ENCODE results near the gene MAPKAPK5.

DNA sequence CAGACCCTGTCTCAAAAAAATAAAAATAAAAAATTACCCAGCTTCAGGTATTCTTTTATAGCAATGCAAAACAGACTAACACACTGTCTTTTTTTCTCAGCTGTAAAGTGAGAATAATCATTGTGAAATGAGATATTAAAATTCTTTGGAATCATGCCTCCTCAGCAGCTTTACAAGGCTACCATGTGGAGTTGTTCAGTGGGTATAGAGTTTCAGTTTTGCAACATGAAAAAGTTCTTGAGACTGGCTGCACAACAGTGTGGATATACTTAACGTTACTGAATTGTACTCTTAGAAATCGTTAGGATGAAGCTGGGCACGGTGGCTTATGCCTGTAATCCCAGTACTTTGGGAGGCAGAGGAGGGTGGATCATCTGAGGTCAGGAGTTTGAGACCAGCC lies 15.7 kb upstream of the MAPKAPK5 start:
- TF ChIP-seq, protein P1, sequence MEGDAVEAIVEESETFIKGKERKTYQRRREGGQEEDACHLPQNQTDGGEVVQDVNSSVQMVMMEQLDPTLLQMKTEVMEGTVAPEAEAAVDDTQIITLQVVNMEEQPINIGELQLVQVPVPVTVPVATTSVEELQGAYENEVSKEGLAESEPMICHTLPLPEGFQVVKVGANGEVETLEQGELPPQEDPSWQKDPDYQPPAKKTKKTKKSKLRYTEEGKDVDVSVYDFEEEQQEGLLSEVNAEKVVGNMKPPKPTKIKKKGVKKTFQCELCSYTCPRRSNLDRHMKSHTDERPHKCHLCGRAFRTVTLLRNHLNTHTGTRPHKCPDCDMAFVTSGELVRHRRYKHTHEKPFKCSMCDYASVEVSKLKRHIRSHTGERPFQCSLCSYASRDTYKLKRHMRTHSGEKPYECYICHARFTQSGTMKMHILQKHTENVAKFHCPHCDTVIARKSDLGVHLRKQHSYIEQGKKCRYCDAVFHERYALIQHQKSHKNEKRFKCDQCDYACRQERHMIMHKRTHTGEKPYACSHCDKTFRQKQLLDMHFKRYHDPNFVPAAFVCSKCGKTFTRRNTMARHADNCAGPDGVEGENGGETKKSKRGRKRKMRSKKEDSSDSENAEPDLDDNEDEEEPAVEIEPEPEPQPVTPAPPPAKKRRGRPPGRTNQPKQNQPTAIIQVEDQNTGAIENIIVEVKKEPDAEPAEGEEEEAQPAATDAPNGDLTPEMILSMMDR (IDR thresholded peaks at IDR 0.05), result no peak
- no peak for TF ChIP-seq POLR2A (IDR thresholded peaks at IDR 0.05)

Measured in uterus (tissue), 2 donors.